Measurements from ENCODE around the gene CSPG4.
A peak's percentile ranks its signal among the peaks of the same experiment; 100 is the strongest.
"Not testable (repeated sequence)": the region's sequence is repeated elsewhere in the genome, so short reads cannot be mapped to it uniquely, and the experiment has no call there.

CSPG4 gene

GRCh38 chr15:75758071-75758872 is 45.6 kb upstream of the CSPG4 start:
- H3K4me3 ChIP-seq (ENCODE audit: control insufficient read depth, low read depth, low read length), result peak overlapping the region; percentile 74
- peak; percentile 35 for DNase-seq (ENCODE audit: low read depth)
- TF ChIP-seq CTCF (IDR thresholded peaks at IDR 0.05; ENCODE audit: control insufficient read depth, insufficient read depth, low read depth, low read length, missing control alignments), result peak; percentile 44

- H3K4me3 ChIP-seq (ENCODE audit: control insufficient read depth, low read depth, low read length); DNase-seq (ENCODE audit: low read depth): not testable (repeated sequence)
Observed at GRCh38 chr15:75754871-75755270, 42.2 kb upstream of the CSPG4 start.

- TF ChIP-seq CTCF (IDR thresholded peaks at IDR 0.05; ENCODE audit: control insufficient read depth, insufficient read depth, low read depth, low read length, missing control alignments), result no peak
- H3K4me3 ChIP-seq (ENCODE audit: control insufficient read depth, low read depth, low read length), result no peak overlapping the region
- DNase-seq (ENCODE audit: low read depth), result no peak
Observed at GRCh38 chr15:75753145-75753544, 40.5 kb upstream of the CSPG4 start.

GRCh38 chr15:75751891-75752290 is 39.2 kb upstream of the CSPG4 start:
- TF ChIP-seq CTCF (IDR thresholded peaks at IDR 0.05; ENCODE audit: control insufficient read depth, insufficient read depth, low read depth, low read length, missing control alignments), result no peak

GRCh38 chr15:75751116-75751875 is 38.6 kb upstream of the CSPG4 start:
- H3K4me3 ChIP-seq (ENCODE audit: control insufficient read depth, low read depth, low read length), result no peak overlapping the region
- DNase-seq (ENCODE audit: low read depth), result no peak
- no peak for TF ChIP-seq CTCF (IDR thresholded peaks at IDR 0.05; ENCODE audit: control insufficient read depth, insufficient read depth, low read depth, low read length, missing control alignments)

More at GRCh38 chr15:75751891-75752290, 39.2 kb upstream of the CSPG4 start:
- no peak overlapping the region for H3K4me3 ChIP-seq (ENCODE audit: control insufficient read depth, low read depth, low read length)
- no peak for DNase-seq (ENCODE audit: low read depth)

GRCh38 chr15:75750261-75751050 is 37.8 kb upstream of the CSPG4 start:
- no peak for DNase-seq (ENCODE audit: low read depth)
- no peak overlapping the region for H3K4me3 ChIP-seq (ENCODE audit: control insufficient read depth, low read depth, low read length)
- TF ChIP-seq CTCF (IDR thresholded peaks at IDR 0.05; ENCODE audit: control insufficient read depth, insufficient read depth, low read depth, low read length, missing control alignments), result no peak
